ENCODE data around the gene NCOR2. TPM values are rescaled to one million over a fixed set of nuclear protein-coding genes. Genes with fewer than 3 reads are reported as not detected.

NCOR2 gene
- total and polyA plus RNA-seq, 2 of the 8 experiments (the other 6 are each of a cell fraction or from before 2014, with no cell fraction given): 14.8 to 275 TPM

DNA sequence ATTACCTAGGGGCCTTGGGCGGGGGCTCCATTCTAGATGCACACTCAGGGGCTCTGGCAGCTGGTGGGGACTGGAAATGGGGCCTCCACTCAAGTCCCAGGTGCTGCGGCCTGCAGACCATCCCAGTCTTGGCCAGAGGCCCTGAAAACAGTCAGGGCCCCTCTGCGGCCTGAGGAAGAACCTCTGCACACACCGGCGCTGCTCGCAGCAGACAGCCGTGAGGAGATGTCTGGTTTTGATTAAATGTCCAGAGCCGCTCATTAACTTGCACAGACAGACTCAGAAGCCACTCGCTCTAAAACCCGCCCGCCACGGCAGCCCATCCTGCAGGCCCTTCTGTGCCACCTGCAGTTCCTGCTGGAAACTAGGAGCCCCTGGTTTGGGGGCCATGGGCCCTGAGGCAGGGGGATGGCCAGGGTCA, 36.4 kb upstream of the NCOR2 start:
- no peak overlapping the region for H2BK120ac ChIP-seq (replicated peaks; ENCODE audit: low read depth, low read length)
- no peak overlapping the region for H2BK12ac ChIP-seq (ENCODE audit: low read depth, low read length)
- H4K20me1 ChIP-seq (replicated peaks in 1 of 2; ENCODE audit: control insufficient read depth in 1 of 2, insufficient read depth in 2 of 2, low read length in 2 of 2): no peaks in the 10 kb centered on the region
- H3K56ac ChIP-seq (replicated peaks; ENCODE audit: insufficient read length, low read depth, low read length): no peak overlapping the region
- H3K14ac ChIP-seq (ENCODE audit: insufficient read length): no peak overlapping the region
- no peak overlapping the region for H3K23ac ChIP-seq (ENCODE audit: insufficient read length)
- no peak overlapping the region for H3K18ac ChIP-seq (ENCODE audit: extremely low read depth, low read length)
- no peak overlapping the region for H2BK5ac ChIP-seq (ENCODE audit: low read depth, low read length)
- H3K4me1 ChIP-seq (replicated peaks in 1 of 4; ENCODE audit: control insufficient read depth in 3 of 4, insufficient read depth in 4 of 4, low read length in 3 of 4): peaks cover 0 to 9% (median 4%) of the 10 kb centered on the region in 4 experiments; a peak in 4 of 7 replicates
- 97% methylated on average over 12 of the region's 12 CpGs; no CpG with 5 or more reads in 1 of the 2 experiments for WGBS, 2 experiments (ENCODE audit: extremely low coverage in 1 of 2, insufficient coverage in 1 of 2, insufficient read length in 1 of 2, insufficient replicate concordance in 2 of 2, low coverage in 1 of 2, low lambda C conversion rate in 2 of 2, missing lambda C conversion rate in 1 of 2)
- H4K8ac ChIP-seq (ENCODE audit: extremely low read depth, insufficient read depth, low read length): no peak overlapping the region
- H3K9ac ChIP-seq (replicated peaks in 1 of 4; ENCODE audit: extremely low read depth in 1 of 4, low read depth in 3 of 4, low read length in 3 of 4): no peak overlapping the region
- DNase-seq (ENCODE audit: low read depth in 1 of 2, low spot score in 2 of 2) (no peak), FAIRE-seq (no peak)
- no peak overlapping the region for H2BK15ac ChIP-seq (ENCODE audit: low read length)
- no peaks in the 10 kb centered on the region for H3K79me1 ChIP-seq (ENCODE audit: low read depth, low read length)
- no peaks in the 10 kb centered on the region for H3K36me3 ChIP-seq (ENCODE audit: control insufficient read depth in 2 of 4, insufficient read depth in 4 of 4, low read length in 3 of 4)
- no peaks in the 10 kb centered on the region for H3K9me3 ChIP-seq (ENCODE audit: insufficient read depth in 2 of 2, low read depth in 1 of 2, low read length in 1 of 2)
- CTCF ChIA-PET (ENCODE audit: partially characterized antibody): interaction anchor here (0.8 to 1.4 kb wide), 2 partner anchors 134 to 152 kb away, joined by 3 read pairs; no protein-coding TSS in a partner anchor
- POLR2A ChIA-PET (ENCODE audit: partially characterized antibody): no interaction called here
- no peaks in the 10 kb centered on the region for H3K79me2 ChIP-seq (ENCODE audit: control insufficient read depth in 1 of 2, insufficient read depth in 2 of 2, low read length in 2 of 2)
- no peak overlapping the region for H3K4ac ChIP-seq (replicated peaks; ENCODE audit: insufficient read length, low read depth, low read length)
- peaks cover 0 to 2% (median 0%) of the 10 kb centered on the region in 4 experiments; a peak in 1 of 7 replicates for H3K27me3 ChIP-seq (replicated peaks in 1 of 4; ENCODE audit: control insufficient read depth in 3 of 4, extremely low read depth in 1 of 4, insufficient read depth in 3 of 4, low read length in 3 of 4)
- no peak overlapping the region for H4K91ac ChIP-seq (replicated peaks; ENCODE audit: insufficient read length, low read length)
- no peak overlapping the region for H2AK5ac ChIP-seq (ENCODE audit: low read depth, low read length)
- no peak overlapping the region for H2BK20ac ChIP-seq (ENCODE audit: low read length)
- H3K4me3 ChIP-seq (ENCODE audit: extremely low read depth in 1 of 4, insufficient read depth in 2 of 4, low read depth in 3 of 4, low read length in 4 of 4): no peak overlapping the region
- no peak overlapping the region for H4K5ac ChIP-seq (ENCODE audit: insufficient read length, low read depth, low read length)
- H3K23me2 ChIP-seq (ENCODE audit: low read depth, low read length): no peaks in the 10 kb centered on the region
- H3K4me2 ChIP-seq (ENCODE audit: insufficient read depth in 1 of 2, low read depth in 2 of 2, low read length in 2 of 2): no peak overlapping the region
- no peak overlapping the region for H2AFZ ChIP-seq (ENCODE audit: low read length)
- no peak overlapping the region for H3K27ac ChIP-seq (ENCODE audit: low read depth, low read length)
- TF ChIP-seq SUZ12 (IDR thresholded peaks at IDR 0.05; ENCODE audit: low read length) (no peak), SIX5 (IDR thresholded peaks at IDR 0.05; ENCODE audit: low read depth, low read length) (no peak), NRF1 (IDR thresholded peaks at IDR 0.05; ENCODE audit: low read depth, low read length) (no peak), RFX5 (IDR thresholded peaks at IDR 0.05; ENCODE audit: borderline replicate concordance, low read depth, low read length) (no peak), ATF2 (IDR thresholded peaks at IDR 0.05; ENCODE audit: low read length) (no peak), SP1 (IDR thresholded peaks at IDR 0.05; ENCODE audit: low read depth, low read length) (no peak), POLR2AphosphoS5 (IDR thresholded peaks at IDR 0.05; ENCODE audit: low read depth, low read length) (no peak), RNF2 (IDR thresholded peaks at IDR 0.05; ENCODE audit: borderline replicate concordance, low read depth, low read length, missing control alignments, poor library complexity, severe bottlenecking) (no peak), TBP (IDR thresholded peaks at IDR 0.05; ENCODE audit: low read depth, low read length) (no peak), EZH2 (IDR thresholded peaks at IDR 0.05; ENCODE audit: low read depth, low read length, severe bottlenecking) (no peak), ASH2L (IDR thresholded peaks at IDR 0.05; ENCODE audit: low read length) (no peak), PHF8 (conservative IDR thresholded peaks at IDR 0.05; ENCODE audit: low read depth, low read length) (no peak), SRF (IDR thresholded peaks at IDR 0.05; ENCODE audit: low read depth, low read length) (no peak)

Data from H1 (cell line).